HL-60/S4 treated with retinoic acid at 250 ng/mL for 4 days and 3 days (cell line): Measurements from ENCODE around the gene ANO2.
"Not testable (repeated sequence)": the region's sequence is repeated elsewhere in the genome, so short reads cannot be mapped to it uniquely, and the experiment has no call there.

Experiments
- in situ Hi-C: fragments of 300-500 bp; cut with MboI; formaldehyde crosslinking; loops from 2 replicates; pipeline ENCODE4 v1.7.0; 2022; ENCODE audit warnings: low sequenced_read_pairs

The ANO2 gene

GRCh38 chr12:5840944-5841343 lies 104.1 kb downstream of the ANO2 start:
- in situ Hi-C loops, result no loop called here

- in situ Hi-C loops, result no loop called here
Measured at GRCh38 chr12:5830111-5830510, 114.9 kb downstream of the ANO2 start.

GRCh38 chr12:5827591-5827990 lies 117.5 kb downstream of the ANO2 start:
- in situ Hi-C loops, result no loop called here

GRCh38 chr12:5825761-5826160 lies 119.3 kb downstream of the ANO2 start:
- in situ Hi-C loops, result not testable (repeated sequence)

GRCh38 chr12:5818877-5819276 lies 126.2 kb downstream of the ANO2 start:
- in situ Hi-C loops, result not testable (repeated sequence)

GRCh38 chr12:5817246-5817645 lies 127.8 kb downstream of the ANO2 start:
- in situ Hi-C loops, result no loop called here

GRCh38 chr12:5809586-5809985 lies 135.5 kb downstream of the ANO2 start:
- in situ Hi-C loops, result no loop called here

GRCh38 chr12:5808981-5809380 lies 136.1 kb downstream of the ANO2 start:
- in situ Hi-C loops, result no loop called here

GRCh38 chr12:5807514-5808219 lies 137.4 kb downstream of the ANO2 start:
- in situ Hi-C loops, result no loop called here

GRCh38 chr12:5807090-5807414 lies 138.0 kb downstream of the ANO2 start:
- in situ Hi-C loops, result no loop called here

GRCh38 chr12:5806371-5807089 lies 138.5 kb downstream of the ANO2 start:
- in situ Hi-C loops, result no loop called here

- in situ Hi-C loops, result no loop called here
Measured at GRCh38 chr12:5803532-5803931, 141.5 kb downstream of the ANO2 start.

- in situ Hi-C loops, result no loop called here
Measured at GRCh38 chr12:5798242-5799015, 146.6 kb downstream of the ANO2 start.

- in situ Hi-C loops, result no loop called here
Measured at GRCh38 chr12:5797661-5798060, 147.4 kb downstream of the ANO2 start.

GRCh38 chr12:5796959-5797225 lies 148.2 kb downstream of the ANO2 start:
- in situ Hi-C loops, result no loop called here

- in situ Hi-C loops, result no loop called here
Measured at GRCh38 chr12:5796171-5796958, 148.7 kb downstream of the ANO2 start.

- in situ Hi-C loops, result no loop called here
Measured at GRCh38 chr12:5794156-5794555, 150.9 kb downstream of the ANO2 start.

- in situ Hi-C loops, result no loop called here
Measured at GRCh38 chr12:5792343-5792742, 152.7 kb downstream of the ANO2 start.

GRCh38 chr12:5789469-5789968 lies 155.5 kb downstream of the ANO2 start:
- in situ Hi-C loops, result no loop called here

GRCh38 chr12:5787828-5788227 lies 157.2 kb downstream of the ANO2 start:
- in situ Hi-C loops, result no loop called here

- in situ Hi-C loops, result no loop called here
Measured at GRCh38 chr12:5785601-5786000, 159.5 kb downstream of the ANO2 start.
